ENCODE data around the gene CCBE1. TPM values are rescaled to one million over a fixed set of nuclear protein-coding genes. Genes with fewer than 3 reads are reported as not detected.

CCBE1 gene
- total and polyA plus RNA-seq, 9 of the 15 experiments (the other 6 are each of a cell fraction or from before 2014, with no cell fraction given) = 0.20 TPM; not detected in 8

GRCh38 chr18:59453468-59453961, 243.7 kb downstream of the CCBE1 start:
- Histone ChIP-seq H3K79me2 (ENCODE audit: control insufficient read depth, insufficient read depth, low read length) (no peaks in the 10 kb centered on the region), H3K4me2 (ENCODE audit: insufficient read depth, low read length) (no peak overlapping the region), H3K4me3 (no peak overlapping the region), H3K36me3 (ENCODE audit: control insufficient read depth, insufficient read depth, low read length) (no peaks in the 10 kb centered on the region), H3K27ac (ENCODE audit: extremely low read depth, low read depth, low read length) (no peak overlapping the region), H3K27me3 (ENCODE audit: control insufficient read depth in 2 of 2, insufficient read depth in 2 of 2, low read length in 2 of 2) (peaks cover 0 to 13% of the 10 kb centered on the region in 2 experiments; a peak in 2 of 5 replicates), H3K4me1 (replicated peaks in 1 of 2; ENCODE audit: control insufficient read depth in 2 of 2, insufficient read depth in 2 of 2, low read length in 2 of 2) (no peaks in the 10 kb centered on the region), H3K9me1 (ENCODE audit: control insufficient read depth, insufficient read depth, low read length) (no peaks in the 10 kb centered on the region), H3K9me3 (replicated peaks; ENCODE audit: control insufficient read depth, insufficient read depth, low read depth, low read length) (no peaks in the 10 kb centered on the region), H2AFZ (ENCODE audit: low read depth, low read length) (no peak overlapping the region), H4K20me1 (replicated peaks; ENCODE audit: control insufficient read depth, insufficient read depth, low read length) (no peaks in the 10 kb centered on the region), H3K9ac (ENCODE audit: insufficient read depth in 1 of 2, low read depth in 2 of 2, low read length in 2 of 2) (no peak overlapping the region)
- ChIA-PET CTCF (ENCODE audit: low intra/inter-chr PET ratio) (no interaction called here), POLR2A (no interaction called here)
- BruUV-seq (replicated peaks) = no TSS peak
- no peak for DNase-seq (ENCODE audit: extremely low read depth in 1 of 4, low spot score in 3 of 4)
- no peak for ATAC-seq
- FAIRE-seq = no peak
- WGBS (ENCODE audit: insufficient coverage, low coverage, missing lambda C conversion rate) = 0% methylated on average over 7 of the region's 7 CpGs
- intact Hi-C loops (cut with micrococcal nuclease) (no loop called here), in situ Hi-C loops (cut with MboI) (loop anchor here (10.0 kb wide), 1 partner anchor 371 kb away; no protein-coding TSS in a partner anchor)
- TF ChIP-seq RBM15 (IDR thresholded peaks at IDR 0.05; ENCODE audit: insufficient read depth, low read length) (no peak), MYC (IDR thresholded peaks at IDR 0.05; ENCODE audit: low read depth, low read length) (no peak), MYC (CRISPR knock-in tag; IDR thresholded peaks at IDR 0.05; ENCODE audit: borderline replicate concordance, low read depth) (no peak), ZNF830 (CRISPR knock-in tag; IDR thresholded peaks at IDR 0.05) (no peak), ZNF253 (CRISPR knock-in tag; conservative IDR thresholded peaks at IDR 0.05) (no peak), E2F4 (CRISPR knock-in tag; IDR thresholded peaks at IDR 0.05; ENCODE audit: low read depth) (no peak)
- TF ChIP-seq, protein P1, sequence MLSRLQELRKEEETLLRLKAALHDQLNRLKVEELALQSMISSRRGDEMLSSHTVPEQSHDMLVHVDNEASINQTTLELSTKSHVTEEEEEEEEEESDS (CRISPR knock-in tag; IDR thresholded peaks at IDR 0.05) = no peak
